Gastrocnemius medialis (tissue), 4 donors: ENCODE results near the gene NDUFA8. TPM values are rescaled to one million over a fixed set of nuclear protein-coding genes. Genes with fewer than 3 reads are reported as not detected.

Experiments used
- ATAC-seq, 2 donors: fragments of 150-250 bp; one replicate each; pipeline ENCODE4 v1.9.1; 2016
- DNase-seq, 2 donors: peaks; one replicate each; pipeline ENCODE4 v3.0.0-alpha.2; 2019
- H3K27ac ChIP-seq, 4 donors: fragments of 200-600 bp; sonication (generic); 1 replicate in 1 of 4; 2 replicates in 3 of 4; pipeline ENCODE4 v1.5.1; 2016 to 2018; ENCODE audit warnings: mild to moderate bottlenecking in 2 of 4, moderate library complexity in 1 of 4
- H3K27me3 ChIP-seq, 3 donors: fragments of 200-600 bp; sonication (generic) in 2 of 3; 1 replicate in 1 of 3; 2 replicates in 2 of 3; pipeline versions ENCODE4 v1.5.1 to v1.6.0; 2016 to 2019; ENCODE audit warnings: mild to moderate bottlenecking in 1 of 3, moderate library complexity in 1 of 3
- H3K36me3 ChIP-seq, 2 donors: fragments of 200-600 bp; sonication (generic) in 1 of 2; one replicate each; pipeline ENCODE4 v1.5.1; 2017 to 2018
- H3K4me1 ChIP-seq, 2 donors: fragments of 200-600 bp; sonication (generic) in 1 of 2; one replicate each; pipeline ENCODE4 v1.5.1; 2016 to 2017; ENCODE audit warnings: mild to moderate bottlenecking in 2 of 2
- H3K4me3 ChIP-seq, 4 donors: fragments of 200-600 bp; sonication (generic) in 3 of 4; 1 replicate in 1 of 4; 2 replicates in 3 of 4; pipeline ENCODE4 v1.5.1; 2016 to 2019; ENCODE audit warnings: mild to moderate bottlenecking in 2 of 4
- H3K9me3 ChIP-seq, 3 donors: fragments of 200-600 bp; sonication (generic) in 2 of 3; 1 replicate in 1 of 3; 2 replicates in 2 of 3; pipeline ENCODE4 v1.5.1; 2016 to 2019
- POLR2A ChIP-seq, 2 donors: fragments of 450-650 bp; IDR thresholded peaks; one replicate each; pipeline ENCODE4 v1.6.1; 2017; ENCODE audit warnings: antibody characterized with exemption in 2 of 2, mild to moderate bottlenecking in 2 of 2, moderate library complexity in 2 of 2
- in situ Hi-C, 4 donors: fragments of 200-750 bp; cut with MboI; loops; one replicate each; pipeline versions ENCODE4 v1.15.0 to v1.8.0; 2017; ENCODE audit warnings: low sequenced_read_pairs in 4 of 4
- intact Hi-C: fragments of 100-400 bp; cut with DNase I; formaldehyde crosslinking; loops from one replicate; pipeline ENCODE4 v1.15.1; 2023; ENCODE audit warnings: low total_unique reads
- total RNA-seq, 4 donors: library from RNA; depleted of rRNA; stranded (reverse); fragments of >200 nt; gene quantifications; one replicate each; pipeline versions ENCODE4 v1.1.0 to v1.2.3, GENCODE V29; 2016
- TF ChIP-seq, protein P1 (sequence below), 5 experiments: fragments of 450-650 bp in 3 of 5; fragments of 200-600 bp in 2 of 5; sonication (generic) in 2 of 5; IDR thresholded peaks in 4 of 5; conservative IDR thresholded peaks in 1 of 5; 1 replicate in 4 of 5; 2 replicates in 1 of 5; pipeline ENCODE4 v1.5.1; 2016 to 2019; ENCODE audit warnings: antibody characterized with exemption in 5 of 5, mild to moderate bottlenecking in 3 of 5, moderate library complexity in 3 of 5

NDUFA8 gene
- total RNA-seq, 4 donors from 2014 or later = 51.0 to 114 (median 92.8) TPM

DNA sequence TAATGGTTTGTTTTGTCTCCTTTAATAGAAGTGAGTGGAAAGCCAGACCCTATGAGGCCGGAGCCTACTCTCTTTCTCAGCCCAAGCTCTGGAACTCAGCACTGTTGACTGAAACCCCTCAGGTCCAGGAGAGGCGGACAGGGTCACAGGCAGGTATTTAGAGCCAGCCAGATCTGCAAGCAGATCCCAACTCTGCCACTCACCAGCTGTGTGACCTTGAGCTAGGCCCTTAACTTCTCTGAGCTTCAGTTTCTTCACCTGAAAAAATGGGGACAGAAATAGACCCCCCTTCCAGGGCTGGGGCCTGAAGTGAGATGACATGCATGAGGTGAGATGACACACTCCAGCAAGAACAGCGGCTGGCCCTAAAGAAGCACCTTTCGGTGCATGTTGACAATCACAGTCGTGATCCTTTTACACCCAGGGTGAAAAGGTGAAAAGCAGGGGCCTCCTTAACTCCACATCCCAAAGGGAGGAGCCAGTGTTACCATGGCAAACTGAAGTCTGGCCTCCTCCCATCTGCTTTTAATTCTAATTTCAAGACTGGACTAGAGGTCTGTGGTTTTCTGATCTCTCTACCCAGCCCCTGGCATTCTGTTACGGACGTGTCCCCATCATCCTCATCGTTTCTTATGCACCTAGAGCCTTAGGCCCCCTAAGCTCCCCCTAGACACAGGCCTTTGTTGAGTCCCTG, 27.3 kb upstream of the NDUFA8 start:
- ATAC-seq (no peak), DNase-seq (no peak)
- TF ChIP-seq, protein P1, sequence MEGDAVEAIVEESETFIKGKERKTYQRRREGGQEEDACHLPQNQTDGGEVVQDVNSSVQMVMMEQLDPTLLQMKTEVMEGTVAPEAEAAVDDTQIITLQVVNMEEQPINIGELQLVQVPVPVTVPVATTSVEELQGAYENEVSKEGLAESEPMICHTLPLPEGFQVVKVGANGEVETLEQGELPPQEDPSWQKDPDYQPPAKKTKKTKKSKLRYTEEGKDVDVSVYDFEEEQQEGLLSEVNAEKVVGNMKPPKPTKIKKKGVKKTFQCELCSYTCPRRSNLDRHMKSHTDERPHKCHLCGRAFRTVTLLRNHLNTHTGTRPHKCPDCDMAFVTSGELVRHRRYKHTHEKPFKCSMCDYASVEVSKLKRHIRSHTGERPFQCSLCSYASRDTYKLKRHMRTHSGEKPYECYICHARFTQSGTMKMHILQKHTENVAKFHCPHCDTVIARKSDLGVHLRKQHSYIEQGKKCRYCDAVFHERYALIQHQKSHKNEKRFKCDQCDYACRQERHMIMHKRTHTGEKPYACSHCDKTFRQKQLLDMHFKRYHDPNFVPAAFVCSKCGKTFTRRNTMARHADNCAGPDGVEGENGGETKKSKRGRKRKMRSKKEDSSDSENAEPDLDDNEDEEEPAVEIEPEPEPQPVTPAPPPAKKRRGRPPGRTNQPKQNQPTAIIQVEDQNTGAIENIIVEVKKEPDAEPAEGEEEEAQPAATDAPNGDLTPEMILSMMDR (IDR thresholded peaks at IDR 0.05 in 4 of 5, conservative IDR thresholded peaks at IDR 0.05 in 1 of 5) = no peak
- no peak for TF ChIP-seq POLR2A (IDR thresholded peaks at IDR 0.05)
- intact Hi-C loops = no loop called here
- Histone ChIP-seq H3K4me3 (no peak overlapping the region), H3K27me3 (peaks cover 0 to 15% (median 12%) of the 10 kb centered on the region in 3 donors), H3K27ac (no peak overlapping the region), H3K9me3 (no peaks in the 10 kb centered on the region), H3K36me3 (no peaks in the 10 kb centered on the region), H3K4me1 (no peaks in the 10 kb centered on the region)
- in situ Hi-C loops = no loop called here

DNA sequence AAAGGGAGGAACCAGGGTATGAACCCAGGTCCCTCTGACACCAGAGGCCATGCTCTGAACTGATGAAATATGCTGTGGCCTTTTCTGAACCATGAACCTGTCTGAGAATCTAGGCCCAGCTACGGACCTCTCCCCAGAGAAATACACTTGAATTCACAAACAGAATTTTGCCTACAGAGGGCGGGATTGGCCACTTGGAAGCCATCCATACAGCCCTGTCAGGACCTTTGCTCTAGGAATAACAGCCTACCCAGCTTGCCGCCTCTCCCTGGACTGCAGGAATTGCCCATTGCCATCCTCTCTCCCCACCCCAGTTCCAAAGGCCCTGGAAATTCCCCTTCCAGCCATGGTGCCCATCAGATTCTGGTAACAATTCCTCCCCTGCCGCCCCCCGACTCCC, 26.7 kb upstream of the NDUFA8 start:
- TF ChIP-seq, protein P1 (IDR thresholded peaks at IDR 0.05 in 4 of 5, conservative IDR thresholded peaks at IDR 0.05 in 1 of 5) = no peak
- no peak for TF ChIP-seq POLR2A (IDR thresholded peaks at IDR 0.05)
- DNase-seq (no peak), ATAC-seq (no peak)
- H3K36me3 ChIP-seq = no peaks in the 10 kb centered on the region
- H3K27ac ChIP-seq = no peak overlapping the region
- in situ Hi-C loops (no loop called here), intact Hi-C loops (no loop called here)
- no peaks in the 10 kb centered on the region for H3K4me1 ChIP-seq
- H3K27me3 ChIP-seq = peaks cover 0 to 15% (median 15%) of the 10 kb centered on the region in 3 donors
- no peaks in the 10 kb centered on the region for H3K9me3 ChIP-seq
- no peak overlapping the region for H3K4me3 ChIP-seq

DNA sequence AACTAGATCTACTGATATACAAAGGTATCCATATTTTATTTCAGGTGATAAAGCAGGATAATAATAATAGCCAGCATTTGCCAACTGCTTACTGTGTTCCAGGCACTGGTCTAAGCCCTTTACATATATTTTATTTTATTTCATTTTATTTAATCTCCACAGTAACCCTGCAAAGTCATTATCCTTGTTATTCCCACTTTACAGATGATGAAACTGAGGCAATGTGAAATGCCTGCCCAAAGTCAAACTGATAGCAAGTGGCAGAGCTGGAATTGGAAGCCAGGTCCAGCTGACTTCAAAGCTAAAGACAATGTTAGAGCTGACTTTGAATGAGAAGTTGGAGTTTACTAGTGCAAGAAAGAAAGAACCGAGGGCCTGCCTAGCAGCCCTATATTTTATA, 25.0 kb upstream of the NDUFA8 start:
- intact Hi-C loops (no loop called here), in situ Hi-C loops (no loop called here)
- DNase-seq = no peak
- Histone ChIP-seq H3K4me1 (no peaks in the 10 kb centered on the region), H3K4me3 (no peak overlapping the region), H3K9me3 (no peaks in the 10 kb centered on the region), H3K36me3 (no peaks in the 10 kb centered on the region), H3K27ac (no peak overlapping the region), H3K27me3 (peaks cover 0 to 15% (median 15%) of the 10 kb centered on the region in 3 donors)
- TF ChIP-seq, protein P1 (IDR thresholded peaks at IDR 0.05 in 4 of 5, conservative IDR thresholded peaks at IDR 0.05 in 1 of 5) = no peak
- TF ChIP-seq POLR2A (IDR thresholded peaks at IDR 0.05) = no peak
- no peak for ATAC-seq

DNA sequence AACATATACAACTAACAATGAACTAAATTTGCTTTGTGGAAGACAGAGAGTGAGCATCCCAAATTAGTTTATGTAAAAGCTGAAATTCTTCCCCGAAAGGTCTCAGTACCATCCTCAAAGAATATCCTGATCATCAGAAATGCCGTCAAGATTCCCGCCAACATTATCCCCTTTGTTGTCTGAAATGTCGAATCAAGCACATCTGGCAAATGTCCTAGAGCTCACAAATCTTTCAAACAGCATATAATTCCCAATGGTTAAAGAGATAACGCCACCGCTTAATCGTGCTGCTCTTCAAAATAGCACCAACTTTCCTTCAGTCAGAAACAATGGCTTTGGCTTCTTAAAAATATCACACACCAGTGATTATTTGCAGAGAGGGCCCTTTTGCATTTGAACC, 23.9 kb upstream of the NDUFA8 start:
- ATAC-seq = no peak
- peaks cover 0 to 15% (median 15%) of the 10 kb centered on the region in 3 donors for H3K27me3 ChIP-seq
- in situ Hi-C loops (no loop called here), intact Hi-C loops (no loop called here)
- no peak overlapping the region for H3K4me3 ChIP-seq
- TF ChIP-seq POLR2A (IDR thresholded peaks at IDR 0.05) = no peak
- TF ChIP-seq, protein P1 (IDR thresholded peaks at IDR 0.05 in 4 of 5, conservative IDR thresholded peaks at IDR 0.05 in 1 of 5) = no peak
- no peaks in the 10 kb centered on the region for H3K36me3 ChIP-seq
- H3K27ac ChIP-seq = no peak overlapping the region
- DNase-seq = no peak
- H3K4me1 ChIP-seq = no peaks in the 10 kb centered on the region
- no peaks in the 10 kb centered on the region for H3K9me3 ChIP-seq

DNA sequence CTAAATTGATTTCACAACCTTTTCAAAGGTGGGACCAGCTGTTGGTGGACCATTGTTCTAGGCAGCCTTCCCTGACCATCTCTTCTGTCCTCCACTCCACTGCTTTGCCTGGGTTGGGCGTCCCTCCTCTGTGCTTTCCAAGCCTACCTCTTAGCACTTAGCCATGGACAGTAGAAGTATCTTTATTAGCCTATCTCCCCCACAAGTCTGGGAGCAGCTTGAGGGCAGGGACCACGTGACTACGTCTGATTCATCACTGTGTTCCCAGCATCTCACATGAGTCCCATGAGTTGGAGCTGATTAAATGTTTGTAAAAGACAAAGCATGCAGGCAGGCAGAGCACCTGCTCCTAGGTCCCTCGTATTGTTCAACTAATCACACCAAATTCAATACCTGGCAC, 21.1 kb upstream of the NDUFA8 start:
- intact Hi-C loops = no loop called here
- in situ Hi-C loops = no loop called here
- no peak for ATAC-seq
- no peak overlapping the region for H3K4me3 ChIP-seq
- H3K9me3 ChIP-seq = no peaks in the 10 kb centered on the region
- DNase-seq = no peak
- TF ChIP-seq, protein P1 (IDR thresholded peaks at IDR 0.05 in 4 of 5, conservative IDR thresholded peaks at IDR 0.05 in 1 of 5) = no peak
- TF ChIP-seq POLR2A (IDR thresholded peaks at IDR 0.05) = no peak
- no peaks in the 10 kb centered on the region for H3K36me3 ChIP-seq
- peaks cover 0 to 18% (median 15%) of the 10 kb centered on the region in 3 donors for H3K27me3 ChIP-seq
- no peak overlapping the region for H3K27ac ChIP-seq
- no peaks in the 10 kb centered on the region for H3K4me1 ChIP-seq
